Measurements from ENCODE around the gene ZMYM3.

ZMYM3 gene

DNA sequence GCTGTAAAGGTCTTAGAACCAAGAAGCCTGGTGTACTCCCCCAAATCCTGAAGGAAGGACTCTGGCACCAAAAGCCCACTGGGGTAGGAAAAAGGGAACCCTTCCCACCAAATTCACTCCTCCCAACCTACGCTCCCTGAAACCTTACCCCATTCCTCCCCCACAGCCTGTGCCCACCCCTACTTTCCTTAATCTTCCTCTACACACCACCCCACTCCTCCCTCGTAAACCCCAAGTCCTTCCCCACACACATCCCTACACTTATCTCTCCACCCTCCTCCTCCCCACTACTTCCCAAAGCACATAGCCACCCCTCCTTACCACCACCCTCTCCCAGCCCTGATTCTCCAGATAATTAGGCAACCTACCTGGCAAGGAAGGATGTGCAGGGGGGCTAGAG, 1.7 kb downstream of the ZMYM3 start:
- no peak for DNase-seq

DNA sequence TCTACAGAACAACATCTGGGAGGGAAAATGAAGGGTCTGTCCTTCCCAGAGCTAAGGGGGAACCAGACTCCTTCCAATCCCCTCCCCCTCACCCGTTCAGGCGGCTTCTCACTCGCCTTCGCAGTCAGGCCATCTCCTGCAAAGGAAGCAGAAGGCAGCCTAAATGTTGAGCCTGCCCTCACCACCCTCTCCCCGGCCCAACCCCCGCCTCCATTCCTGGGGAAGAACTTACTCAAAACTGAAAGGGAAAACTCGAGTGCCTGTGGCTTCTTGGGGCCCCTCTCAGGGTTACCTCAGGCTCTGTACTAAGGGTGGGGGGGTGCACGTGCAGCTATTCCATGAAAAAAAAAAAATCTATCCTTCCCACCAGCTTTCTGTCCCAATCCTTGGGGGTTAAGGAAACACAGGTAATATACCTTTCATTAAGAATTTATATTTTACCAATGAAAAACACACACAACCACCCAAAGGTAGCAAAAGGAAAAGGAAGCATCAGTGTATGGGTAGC, 2.4 kb downstream of the ZMYM3 start:
- DNase-seq: no peak

- no peak for DNase-seq
Measured at GRCh38 chrX:71250841-71251240, 3.1 kb downstream of the ZMYM3 start.

DNA sequence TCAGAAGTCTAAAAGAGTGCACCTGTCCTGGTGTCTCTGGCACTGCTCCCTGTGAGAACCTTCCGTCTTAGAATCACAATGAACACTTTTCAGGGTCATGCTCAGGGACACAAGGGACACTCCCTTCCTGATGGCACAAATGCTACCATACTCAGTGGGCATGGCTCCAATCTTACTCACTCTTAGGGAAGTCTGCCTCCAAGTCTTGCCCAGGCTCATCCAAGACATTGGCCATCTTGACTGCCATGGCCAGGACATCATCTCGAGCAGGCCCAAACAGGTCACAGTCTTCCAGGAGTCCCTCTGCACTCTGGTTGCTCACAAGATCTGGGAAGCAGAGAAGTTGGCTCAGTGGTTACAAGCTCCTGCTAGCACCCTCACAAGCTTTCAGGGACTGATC, 8.8 kb downstream of the ZMYM3 start:
- DNase-seq: no peak

DNA sequence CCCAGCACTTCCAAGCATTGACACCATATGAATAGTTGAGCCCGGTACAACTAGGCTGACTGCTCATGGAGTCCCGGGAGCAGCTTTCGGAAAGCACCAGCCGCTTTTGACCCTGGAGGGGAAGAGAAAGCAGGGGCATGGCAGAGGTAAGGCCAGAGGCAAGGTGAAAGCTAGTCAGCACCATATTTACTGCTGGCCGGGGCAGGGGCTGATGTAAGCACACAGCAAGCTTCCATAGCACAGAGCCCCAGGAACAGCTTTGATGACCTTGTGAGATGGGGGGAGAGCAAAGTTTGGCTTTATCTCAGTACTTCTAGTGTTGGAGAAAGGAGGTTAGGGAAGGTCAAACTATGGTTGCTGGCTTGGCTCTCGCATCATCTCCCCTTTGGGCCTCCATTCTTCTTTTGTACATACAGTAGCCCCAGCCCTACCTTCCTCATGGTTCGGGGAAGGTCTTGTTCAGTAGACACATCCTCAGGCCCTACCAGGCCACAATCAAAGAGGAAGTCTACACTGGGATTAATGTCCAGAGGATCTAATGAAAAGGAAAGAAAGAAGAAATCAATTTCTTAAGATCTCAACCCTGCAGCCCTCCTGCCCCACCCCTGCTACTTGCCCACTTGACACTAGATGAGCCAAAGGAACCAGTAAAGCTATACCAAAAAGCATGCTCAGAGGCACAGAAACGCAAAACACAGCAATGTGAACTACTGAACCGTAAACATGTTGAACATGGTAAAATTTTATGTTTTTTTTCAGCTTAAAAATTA, 9.4 kb downstream of the ZMYM3 start:
- no peak for DNase-seq

GRCh38 chrX:71241301-71241700, 12.6 kb downstream of the ZMYM3 start:
- no peak for DNase-seq

DNA sequence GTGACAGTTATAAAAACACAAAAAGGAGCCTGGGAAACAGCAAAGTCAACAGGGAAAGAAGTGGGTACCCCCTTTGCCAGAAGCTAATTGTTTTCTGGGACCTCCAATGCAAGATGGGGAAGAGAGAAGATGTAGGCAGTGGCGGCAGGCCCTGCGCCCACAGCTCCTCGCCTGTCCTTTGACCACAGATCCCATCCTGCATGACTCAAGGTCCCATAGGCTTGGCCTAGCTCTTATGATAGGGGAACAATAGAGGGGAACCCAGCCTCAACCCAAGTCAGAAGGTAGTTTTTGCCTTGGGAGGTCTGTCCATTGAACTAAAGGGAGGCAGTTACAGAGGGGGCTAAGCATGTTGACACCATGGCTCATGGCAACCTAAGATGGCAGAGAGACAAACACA, 14.2 kb downstream of the ZMYM3 start:
- no peak for DNase-seq

- no peak for DNase-seq
Measured at GRCh38 chrX:71236836-71237235, 17.1 kb downstream of the ZMYM3 start.

GRCh38 chrX:71235482-71235881, 18.5 kb downstream of the ZMYM3 start:
- DNase-seq: no peak

- DNase-seq: no peak
Measured at GRCh38 chrX:71228063-71228642, 25.8 kb downstream of the ZMYM3 start.

- no peak for DNase-seq
Measured at GRCh38 chrX:71227370-71228062, 26.4 kb downstream of the ZMYM3 start.

- DNase-seq: no peak
Measured at GRCh38 chrX:71225676-71226075, 28.3 kb downstream of the ZMYM3 start.

- DNase-seq: no peak
Measured at GRCh38 chrX:71225009-71225408, 28.9 kb downstream of the ZMYM3 start.

DNA sequence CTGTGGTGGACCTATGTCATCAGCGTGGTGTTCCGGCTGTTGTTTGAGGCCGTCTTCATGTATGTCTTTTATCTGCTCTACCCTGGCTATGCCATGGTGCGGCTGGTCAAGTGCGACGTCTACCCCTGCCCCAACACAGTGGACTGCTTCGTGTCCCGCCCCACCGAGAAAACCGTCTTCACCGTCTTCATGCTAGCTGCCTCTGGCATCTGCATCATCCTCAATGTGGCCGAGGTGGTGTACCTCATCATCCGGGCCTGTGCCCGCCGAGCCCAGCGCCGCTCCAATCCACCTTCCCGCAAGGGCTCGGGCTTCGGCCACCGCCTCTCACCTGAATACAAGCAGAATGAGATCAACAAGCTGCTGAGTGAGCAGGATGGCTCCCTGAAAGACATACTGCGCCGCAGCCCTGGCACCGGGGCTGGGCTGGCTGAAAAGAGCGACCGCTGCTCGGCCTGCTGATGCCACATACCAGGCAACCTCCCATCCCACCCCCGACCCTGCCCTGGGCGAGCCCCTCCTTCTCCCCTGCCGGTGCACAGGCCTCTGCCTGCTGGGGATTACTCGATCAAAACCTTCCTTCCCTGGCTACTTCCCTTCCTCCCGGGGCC, 29.7 kb downstream of the ZMYM3 start:
- no peak for DNase-seq

DNA sequence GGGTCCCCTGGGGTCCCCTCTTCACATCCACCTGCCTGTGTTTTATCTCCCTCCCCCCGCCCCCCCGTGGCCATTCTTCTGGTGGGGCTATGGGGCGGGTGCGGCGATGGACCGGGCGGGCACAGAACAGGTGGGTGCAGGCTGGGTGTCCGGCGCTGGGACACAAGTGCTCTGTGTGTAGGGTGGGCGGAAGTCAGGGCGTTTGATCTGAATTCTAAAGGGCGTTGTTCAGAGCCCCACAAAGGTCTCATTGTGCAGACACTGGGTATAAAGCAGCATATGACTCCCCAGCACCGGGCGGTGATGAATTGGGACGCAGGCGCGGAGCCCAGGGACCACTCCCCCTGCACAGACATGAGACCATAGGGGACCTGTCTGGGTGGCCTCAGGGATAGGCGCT, 31.0 kb downstream of the ZMYM3 start, which contains the start of gene GJB1:
Gene GJB1, plus strand, starts transcription at position 296 of the 400 bp plus-strand sequence. CDS start 484 bp downstream, outside the sequence.
- no peak for DNase-seq

- no peak for DNase-seq
Measured at GRCh38 chrX:71221145-71221544, 32.8 kb downstream of the ZMYM3 start.

DNA sequence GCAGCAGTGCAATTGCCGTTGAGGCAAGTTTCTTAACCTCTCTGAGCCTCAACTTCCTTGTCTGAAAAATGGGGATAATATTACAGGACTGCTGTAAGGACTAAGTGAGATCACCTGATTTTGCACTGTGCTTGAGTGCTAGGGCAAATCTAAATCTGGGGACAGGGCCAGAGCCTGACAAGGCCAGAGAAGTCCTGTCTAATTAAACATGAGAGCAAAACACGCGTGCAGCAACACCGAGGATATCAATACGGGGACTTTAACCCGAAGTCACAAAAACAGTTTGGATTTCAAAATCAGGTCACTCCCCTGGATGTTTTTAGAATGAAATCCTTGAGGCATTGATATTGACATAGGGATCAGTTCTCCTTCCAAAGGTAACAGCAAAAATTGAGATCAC, 36.6 kb downstream of the ZMYM3 start:
- no peak for DNase-seq

DNA sequence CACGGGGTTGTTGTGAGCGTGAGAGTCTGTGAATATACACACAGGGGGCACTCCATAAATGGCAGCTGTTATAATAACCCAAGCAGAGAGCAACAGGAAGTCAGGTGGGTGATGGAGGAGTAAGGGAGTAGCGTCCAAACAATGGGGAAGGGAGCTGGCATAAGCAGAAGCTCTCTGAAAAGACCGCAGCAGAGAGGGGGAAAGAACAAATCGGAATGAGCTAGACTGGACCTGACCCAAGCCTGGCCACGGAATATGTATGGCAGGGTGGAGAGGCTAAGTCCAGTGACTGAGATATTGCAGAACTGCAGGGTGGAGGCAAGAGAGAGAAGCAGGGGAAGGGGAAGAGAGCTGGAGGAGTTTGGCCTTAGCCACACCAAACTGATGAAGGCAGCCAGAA, 37.5 kb downstream of the ZMYM3 start:
- DNase-seq: no peak

GRCh38 chrX:71215338-71215912, 38.5 kb downstream of the ZMYM3 start:
- DNase-seq: no peak

- DNase-seq: no peak
Measured at GRCh38 chrX:71214604-71215337, 39.2 kb downstream of the ZMYM3 start.

GRCh38 chrX:71214152-71214551, 39.8 kb downstream of the ZMYM3 start:
- no peak for DNase-seq

DNA sequence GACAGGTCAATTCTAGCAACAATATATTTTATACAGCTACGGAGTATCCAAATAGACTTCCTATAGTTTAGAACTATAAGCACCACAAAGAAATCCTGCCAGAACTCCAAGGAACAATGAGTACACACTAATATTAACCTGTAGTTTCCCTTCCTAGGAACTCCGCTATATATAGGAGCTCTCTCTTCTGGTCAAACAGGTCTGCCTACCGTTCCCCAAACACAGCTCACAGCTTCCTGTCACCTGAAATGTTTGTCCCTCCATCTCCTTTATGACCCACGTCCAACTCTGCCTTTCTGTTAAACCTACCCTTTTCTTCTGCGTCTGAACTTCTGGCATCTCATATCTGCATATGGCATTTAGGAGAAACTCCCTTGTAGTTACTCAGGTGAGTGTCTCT, 41.4 kb downstream of the ZMYM3 start:
- DNase-seq: no peak

Data from kidney glomerular epithelial cell (primary cell).